MM.1S (cell line): ENCODE data around the gene FAU.

Experiments used
- EZH2 ChIP-seq: fragments of 300-600 bp; sonication (generic); optimal IDR thresholded peaks from 2 replicates; pipeline ENCODE3; 2017; ENCODE audit warnings: low read depth, mild to moderate bottlenecking, antibody characterized with exemption, low read length, mixed read lengths
- EZH2phosphoT487 ChIP-seq: fragments of 300-600 bp; sonication (generic); IDR thresholded peaks from 2 replicates; pipeline ENCODE4 v1.6.1; 2018; ENCODE audit warnings: antibody characterized with exemption, low read length
- TF ChIP-seq, protein P1 (sequence below): fragments of 300-600 bp; sonication (generic); IDR thresholded peaks from 2 replicates; pipeline ENCODE4 v1.5.1; 2016; ENCODE audit warnings: antibody characterized with exemption, low read length, mixed read lengths

DNA sequence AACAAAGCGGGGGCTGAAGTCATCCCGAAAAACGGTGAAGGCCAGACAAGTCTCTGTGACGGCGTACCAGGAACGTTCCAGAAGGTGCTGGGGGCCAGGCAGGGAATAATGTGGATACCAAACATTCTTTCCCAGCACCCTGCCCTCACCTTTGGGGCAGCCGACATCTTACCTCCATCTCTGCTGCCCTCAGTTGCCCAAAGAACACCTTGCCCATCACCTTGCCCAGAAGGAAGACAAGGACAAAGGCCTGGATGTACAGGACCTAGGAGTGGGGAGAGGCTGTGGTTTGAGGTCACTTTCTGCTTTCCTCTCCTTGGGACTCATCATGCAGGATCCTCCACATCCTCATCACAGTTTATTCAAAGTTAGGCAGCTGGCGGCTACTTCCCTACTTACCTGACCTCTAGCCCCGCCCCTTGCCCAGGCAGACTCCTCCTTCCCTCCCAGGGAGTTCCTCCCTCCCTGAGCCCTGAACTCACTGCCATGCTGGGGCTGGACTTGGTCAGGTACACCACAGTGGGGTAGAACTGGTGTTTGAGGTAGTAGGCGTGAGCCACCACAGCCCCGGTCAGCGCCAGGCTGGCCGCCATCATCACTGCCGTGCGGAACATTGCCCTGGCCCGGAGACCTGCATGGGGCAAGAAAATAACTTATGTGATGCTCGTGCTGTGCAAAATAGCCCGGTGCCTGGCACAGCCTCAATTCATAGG, 11.2 kb upstream of the FAU start:
- TF ChIP-seq, protein P1, sequence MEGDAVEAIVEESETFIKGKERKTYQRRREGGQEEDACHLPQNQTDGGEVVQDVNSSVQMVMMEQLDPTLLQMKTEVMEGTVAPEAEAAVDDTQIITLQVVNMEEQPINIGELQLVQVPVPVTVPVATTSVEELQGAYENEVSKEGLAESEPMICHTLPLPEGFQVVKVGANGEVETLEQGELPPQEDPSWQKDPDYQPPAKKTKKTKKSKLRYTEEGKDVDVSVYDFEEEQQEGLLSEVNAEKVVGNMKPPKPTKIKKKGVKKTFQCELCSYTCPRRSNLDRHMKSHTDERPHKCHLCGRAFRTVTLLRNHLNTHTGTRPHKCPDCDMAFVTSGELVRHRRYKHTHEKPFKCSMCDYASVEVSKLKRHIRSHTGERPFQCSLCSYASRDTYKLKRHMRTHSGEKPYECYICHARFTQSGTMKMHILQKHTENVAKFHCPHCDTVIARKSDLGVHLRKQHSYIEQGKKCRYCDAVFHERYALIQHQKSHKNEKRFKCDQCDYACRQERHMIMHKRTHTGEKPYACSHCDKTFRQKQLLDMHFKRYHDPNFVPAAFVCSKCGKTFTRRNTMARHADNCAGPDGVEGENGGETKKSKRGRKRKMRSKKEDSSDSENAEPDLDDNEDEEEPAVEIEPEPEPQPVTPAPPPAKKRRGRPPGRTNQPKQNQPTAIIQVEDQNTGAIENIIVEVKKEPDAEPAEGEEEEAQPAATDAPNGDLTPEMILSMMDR: no peak
- TF ChIP-seq EZH2phosphoT487: no peak
- no peak for TF ChIP-seq EZH2
